HG03378 (cell line): Measurements from ENCODE around the gene HNF1A.

ENCODE experiments used
- ATAC-seq: cut with Tn5 transposase; IDR thresholded peaks from one replicate; pipeline ENCODE4 v1.9.1; 2021; ENCODE audit warnings: mild to moderate bottlenecking, moderate library complexity; ENCODE audit not compliant: unreplicated experiment

Gene HNF1A

DNA sequence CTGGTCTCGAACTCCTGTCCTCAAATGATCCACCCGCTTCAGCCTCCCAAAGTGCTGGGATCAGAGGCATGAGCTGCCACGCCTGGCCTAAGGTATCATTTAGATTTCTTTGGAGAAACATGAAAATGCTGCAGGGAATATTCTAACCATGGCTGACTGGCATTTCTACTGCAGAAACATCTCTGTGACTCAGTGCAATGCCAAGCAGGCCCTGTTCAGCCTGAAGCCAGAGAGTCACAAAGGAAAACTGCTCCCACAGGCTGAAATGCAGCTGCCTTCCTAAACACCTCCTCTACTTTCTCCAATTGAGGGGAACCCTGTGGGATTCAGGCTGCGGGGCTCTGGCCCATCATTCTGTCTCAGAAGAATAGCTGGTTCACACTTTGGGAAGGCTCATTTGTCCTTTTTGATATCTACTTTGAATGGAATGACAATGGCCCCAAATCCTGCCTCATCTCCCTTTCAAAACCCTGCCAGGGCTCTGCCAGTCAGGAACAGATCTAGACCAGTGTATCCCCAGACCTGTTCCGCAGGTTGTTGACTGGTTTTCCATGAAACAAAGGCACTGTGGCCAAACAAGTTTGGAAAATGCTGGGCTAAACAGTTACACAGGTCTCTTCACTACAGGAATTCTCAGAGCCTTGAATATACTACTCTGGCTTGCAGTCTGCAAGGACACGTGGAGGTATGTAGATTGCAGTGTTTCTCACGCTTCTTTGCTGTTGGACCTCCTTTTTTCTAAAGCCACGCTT, 30.2 kb downstream of the HNF1A start:
- ATAC-seq = no peak

DNA sequence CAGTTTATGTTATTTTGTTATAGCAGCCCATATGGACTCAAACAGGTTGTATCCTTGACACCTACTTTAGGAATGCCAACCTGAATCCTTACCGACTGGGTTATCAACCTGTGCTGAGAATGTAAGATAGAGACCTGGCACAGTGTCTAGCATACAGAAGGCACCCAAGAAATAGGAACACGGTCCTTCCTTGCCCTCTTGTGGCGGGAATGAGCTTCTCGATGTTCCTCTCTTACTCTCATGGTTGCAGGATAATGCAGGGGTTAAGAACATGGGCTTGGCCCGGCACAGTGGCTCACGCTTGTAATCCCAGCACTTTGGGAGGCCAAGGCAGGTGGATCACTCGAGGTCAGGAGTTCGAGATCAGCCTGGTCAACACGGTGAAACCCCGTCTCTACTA, 31.4 kb downstream of the HNF1A start:
- no peak for ATAC-seq

DNA sequence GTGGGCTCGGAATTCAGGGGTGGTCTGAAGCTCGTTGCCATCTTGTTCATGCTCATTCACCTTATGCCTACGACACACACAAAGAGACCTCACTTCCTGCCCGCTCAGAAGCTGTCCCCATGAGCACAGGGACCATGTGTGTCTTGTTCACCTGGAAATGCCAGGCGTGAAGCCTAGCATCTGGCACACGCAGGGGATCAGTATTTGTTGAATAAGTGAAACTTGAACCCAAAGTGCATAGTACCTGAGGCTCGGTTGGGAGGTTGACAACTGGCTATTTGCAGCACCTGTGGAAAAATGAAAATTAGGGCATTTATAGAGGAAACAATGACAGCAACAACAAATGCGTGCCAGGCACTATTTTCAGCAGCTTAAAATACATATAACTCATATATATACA, 32.5 kb downstream of the HNF1A start:
- no peak for ATAC-seq

DNA sequence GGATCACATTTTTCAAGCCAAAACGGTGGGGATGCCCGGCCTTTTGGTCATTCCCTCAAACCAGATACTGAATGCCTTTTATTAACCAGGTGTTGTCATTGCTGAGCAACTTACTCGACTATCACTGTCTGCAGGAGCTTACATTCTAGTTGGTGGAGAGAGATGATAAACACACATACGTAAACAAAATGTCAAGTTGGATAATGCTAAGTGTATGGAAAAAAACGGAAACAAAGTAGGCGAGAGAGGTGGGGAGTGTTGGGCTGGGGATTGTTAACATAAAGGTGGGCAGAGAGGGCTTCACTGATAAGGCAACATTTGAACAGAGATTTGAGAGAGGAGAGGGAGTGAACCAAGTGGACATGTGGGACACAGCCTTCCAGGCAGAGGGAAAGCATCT, 33.5 kb downstream of the HNF1A start:
- ATAC-seq = no peak

DNA sequence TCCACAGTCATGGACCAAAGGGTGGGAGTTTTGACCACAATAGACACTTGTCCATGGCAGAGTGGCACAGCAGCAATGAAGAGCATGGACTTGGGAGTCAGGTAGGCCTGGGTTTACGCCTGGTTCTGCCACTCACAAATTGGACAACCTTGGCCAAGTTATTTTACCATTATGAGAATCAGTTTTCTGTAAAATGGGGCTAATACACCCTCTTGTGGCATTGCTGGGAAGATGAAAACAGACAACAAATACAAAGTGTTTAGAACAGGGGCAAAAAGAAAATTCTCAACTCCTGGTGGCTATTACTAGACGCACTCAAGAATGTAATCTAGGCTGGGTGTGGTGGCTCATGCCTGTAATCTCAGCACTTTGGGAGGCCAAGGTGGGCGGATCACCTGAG, 35.4 kb downstream of the HNF1A start:
- ATAC-seq = no peak

DNA sequence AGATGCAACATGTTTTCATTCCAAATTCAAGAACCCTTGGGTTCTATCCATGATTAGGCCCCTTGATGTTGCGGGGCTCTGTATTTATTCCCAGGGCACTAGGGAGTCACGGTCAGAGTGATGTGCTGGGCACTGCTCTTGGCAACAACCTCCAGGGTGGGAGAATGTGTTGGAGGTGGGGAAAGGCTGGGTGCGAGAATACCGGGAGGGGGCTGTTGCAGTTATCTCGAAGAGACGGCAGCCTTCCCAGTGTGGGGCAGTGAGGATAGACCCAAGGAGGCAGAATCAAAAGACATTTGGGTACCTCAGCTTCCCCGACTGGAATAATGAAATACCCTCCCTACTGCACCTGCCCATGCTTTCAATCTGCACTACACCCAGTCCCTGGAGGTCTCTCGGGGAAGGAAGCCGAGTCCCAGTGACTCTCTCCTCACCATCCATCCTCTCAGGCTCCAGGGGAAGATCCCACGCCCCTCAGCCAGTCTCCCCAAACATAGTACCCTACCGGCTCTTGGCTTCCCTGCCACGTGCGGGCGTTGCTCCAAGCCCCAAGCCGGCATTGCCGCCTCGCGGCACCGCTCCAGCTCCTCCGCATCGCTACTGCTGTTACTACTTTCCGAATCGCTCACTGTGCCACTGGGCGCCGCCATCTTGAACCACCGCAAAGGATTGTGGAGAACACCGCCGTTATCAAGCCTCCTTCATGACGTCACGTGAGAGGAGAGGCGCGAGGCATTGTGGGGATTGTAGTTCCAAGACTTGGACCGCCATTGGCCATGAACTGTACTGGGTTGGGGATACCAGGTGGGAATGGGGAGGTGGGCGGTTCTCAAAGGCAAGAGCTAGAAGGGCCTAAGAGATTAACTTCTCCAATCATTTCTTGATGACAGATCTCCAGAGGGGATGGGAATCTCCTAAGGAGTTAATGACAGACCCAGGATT, 37.8 kb downstream of the HNF1A start, which contains the start of gene C12orf43:
TSS of gene C12orf43 (minus strand) at position 663 of the 942 bp plus-strand sequence. CDS start at position 650, 13 bp downstream.
- ATAC-seq = peak; percentile 91

DNA sequence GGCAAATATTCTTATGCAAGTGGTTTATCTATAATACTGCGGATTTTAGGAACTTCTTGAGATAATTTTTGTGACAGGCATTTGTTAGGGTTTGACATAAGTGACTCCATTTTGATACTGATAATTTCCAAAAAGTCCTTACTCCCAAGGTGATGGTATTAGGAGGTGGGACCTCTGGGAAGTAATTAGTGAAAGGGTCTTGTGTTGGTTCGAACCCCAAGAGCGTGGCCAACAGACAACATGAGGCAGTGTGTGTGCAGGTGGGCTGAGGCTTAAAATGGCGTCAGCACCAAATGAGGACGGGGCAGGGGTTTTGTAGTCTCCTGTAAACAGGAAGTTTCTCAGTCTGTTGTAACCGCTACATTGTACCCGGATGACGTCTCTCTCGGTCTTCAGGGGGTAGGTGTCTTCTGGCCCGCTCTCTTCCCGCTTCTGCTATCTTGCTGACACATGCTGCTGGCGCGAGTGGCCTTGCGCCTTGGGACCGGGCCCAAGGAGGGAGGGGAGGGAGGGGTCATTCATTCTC, 39.7 kb downstream of the HNF1A start:
- no peak for ATAC-seq

DNA sequence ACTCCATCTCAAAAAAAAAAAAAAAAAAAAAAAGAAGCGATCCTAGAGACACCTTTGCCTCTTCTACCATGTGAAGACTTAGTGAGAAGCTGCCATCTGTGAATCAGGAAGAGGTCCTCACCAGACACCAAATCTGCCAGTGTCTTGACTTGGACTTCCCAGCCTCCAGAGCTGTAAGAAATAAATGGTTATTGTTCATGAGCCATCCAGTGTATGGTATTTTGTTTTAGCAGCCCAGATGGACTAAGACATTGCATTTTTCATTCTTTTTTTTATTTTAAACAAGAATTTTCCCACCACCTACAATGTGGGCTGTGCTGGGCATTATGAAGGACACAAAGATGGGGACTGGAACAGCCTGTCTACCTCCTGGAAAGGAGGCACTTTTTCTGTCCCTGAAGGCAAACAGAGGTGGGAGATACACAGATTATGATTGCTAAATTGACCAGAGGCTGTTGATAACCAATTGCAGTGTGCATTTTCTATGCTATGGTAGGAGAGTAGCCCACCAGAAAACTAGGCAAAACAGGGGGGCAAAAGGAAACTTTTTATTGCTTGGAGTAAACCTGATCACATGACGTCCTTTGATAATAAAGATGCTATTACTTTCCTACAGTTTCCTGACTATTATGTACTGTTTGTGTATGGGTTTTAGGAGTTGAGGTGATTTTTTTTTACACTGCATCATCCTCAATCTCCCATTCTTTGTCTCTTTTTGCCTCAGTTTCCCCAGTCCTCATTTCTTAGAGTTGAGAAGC, 40.7 kb downstream of the HNF1A start:
- no peak for ATAC-seq

DNA sequence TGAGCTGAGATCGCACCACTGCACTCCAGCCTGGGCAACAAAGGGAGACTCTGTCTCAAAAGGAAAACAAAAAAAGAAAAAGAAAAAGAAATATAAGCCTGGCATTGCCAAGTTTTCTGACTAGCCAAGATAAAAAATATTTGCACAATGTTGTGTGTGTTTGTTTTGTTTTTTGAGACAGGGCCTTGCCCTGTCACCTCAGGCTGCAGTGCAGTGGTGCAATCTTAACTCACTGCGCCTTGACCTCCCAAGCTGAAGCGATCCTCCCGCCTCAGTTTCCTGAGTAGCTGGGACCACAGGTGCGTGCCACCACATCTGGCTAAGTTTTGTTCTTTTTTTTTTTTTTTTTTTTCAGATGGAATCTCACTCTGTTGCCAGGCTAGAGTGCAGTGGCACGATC, 43.4 kb downstream of the HNF1A start:
- no peak for ATAC-seq

DNA sequence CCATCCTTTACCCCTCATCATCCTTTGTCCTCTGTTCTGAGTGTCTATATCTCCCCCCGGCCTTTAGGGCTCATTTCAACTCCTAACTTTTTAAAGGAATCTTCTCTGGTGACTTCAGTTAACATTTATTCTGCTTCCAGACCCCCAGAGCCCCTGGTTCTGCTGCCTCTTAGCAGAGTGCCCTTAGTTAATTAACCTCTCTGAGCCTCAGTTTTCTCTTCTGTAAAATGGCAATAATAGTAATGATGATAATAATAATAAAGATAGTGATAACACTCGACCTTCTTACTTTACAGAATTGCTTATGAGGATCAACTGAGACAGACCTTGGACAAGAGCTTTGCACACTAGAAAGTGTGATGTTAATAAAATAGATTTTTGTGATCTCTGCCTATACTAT, 44.4 kb downstream of the HNF1A start:
- no peak for ATAC-seq

DNA sequence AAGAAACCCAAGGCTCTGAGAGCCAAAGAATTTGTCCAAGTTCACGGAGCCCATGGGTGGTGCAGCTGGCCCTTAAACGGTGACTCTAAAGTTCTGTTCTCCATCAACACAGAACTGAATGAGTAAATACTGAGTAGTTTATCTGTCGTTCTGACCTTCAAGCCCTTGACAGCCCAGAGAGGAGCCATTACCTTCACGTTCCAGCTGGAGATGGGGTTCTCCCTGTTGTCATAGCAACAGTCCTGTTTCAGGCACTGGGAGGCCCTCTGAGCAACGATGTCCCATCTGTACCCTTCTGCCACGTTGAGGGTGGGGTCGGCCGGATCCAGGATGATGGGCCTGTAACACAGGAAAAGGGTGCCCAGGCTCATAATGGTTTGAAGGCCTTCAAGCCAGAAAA, 45.5 kb downstream of the HNF1A start:
- no peak for ATAC-seq

DNA sequence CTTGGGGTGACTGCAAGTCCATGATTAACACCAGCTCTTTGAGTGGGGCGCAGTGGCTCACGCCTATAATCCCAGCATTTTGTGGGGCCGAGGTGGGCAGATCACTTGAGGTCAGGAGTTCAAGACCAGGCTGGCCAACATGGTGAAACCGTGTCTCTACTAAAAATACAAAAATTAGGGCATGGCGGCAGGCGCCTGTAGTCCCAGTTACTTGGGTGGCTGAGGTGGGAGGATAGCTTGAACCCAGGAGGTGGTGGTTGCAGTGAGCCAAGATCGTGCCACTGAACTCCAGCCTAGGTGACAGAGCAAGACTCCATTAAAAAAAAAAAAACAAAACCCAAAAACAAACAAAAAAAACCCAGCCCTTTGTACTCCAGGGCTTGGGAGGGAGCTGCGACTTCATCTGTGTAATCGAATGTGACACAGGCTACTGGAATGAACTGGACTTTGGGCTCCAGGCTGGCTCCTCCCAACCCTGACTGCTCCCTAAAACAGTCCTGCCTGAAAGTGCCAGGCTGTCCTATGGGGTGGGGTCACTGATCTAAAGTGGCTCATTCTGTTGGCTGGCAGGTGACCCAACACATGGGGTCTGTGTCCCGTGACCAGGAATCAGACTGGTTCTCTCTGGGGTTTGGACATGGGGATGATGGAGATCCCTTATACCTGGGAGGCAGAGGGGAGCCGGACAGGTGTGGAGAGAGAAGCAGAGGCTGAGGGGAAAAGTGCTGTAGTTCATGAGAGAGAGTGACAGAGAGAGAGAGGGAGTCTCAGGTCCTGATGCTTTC, 47.3 kb downstream of the HNF1A start:
- no peak for ATAC-seq

DNA sequence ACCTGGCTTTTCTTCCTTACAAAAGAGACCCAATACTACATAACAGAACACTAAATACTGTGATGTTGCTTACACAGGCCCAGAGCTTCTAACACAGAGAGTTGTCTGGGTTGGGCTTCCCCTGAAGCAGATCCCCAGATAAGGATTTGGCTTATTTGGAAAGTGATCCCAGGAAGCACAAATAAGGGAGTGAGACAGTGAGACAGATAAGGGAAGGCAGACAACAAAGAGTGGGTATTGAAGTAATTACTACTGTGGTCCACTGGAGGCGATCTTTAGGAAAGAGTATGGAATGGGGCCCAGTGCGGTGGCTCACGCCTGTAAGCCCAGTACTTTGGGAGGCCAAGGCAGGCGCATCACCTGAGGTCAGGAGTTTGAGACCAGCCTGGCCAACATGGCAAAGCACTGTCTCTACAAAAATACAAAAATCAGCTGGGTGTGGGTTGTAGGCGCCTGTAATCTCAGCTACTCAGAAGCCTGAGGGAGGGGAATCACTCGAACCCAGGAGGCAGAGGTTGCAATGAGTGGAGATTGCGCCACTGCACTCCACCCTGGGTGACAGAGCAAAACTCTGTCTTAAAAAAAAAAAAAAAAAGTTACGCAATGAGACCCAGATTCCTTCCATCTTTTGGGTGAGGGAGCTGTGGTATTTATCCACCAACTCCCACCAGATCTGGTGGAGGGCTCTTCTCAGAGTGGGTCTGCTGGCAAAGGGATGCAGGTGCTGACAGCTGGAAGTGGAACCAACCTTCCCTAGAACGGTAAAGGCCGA, 48.1 kb downstream of the HNF1A start:
- no peak for ATAC-seq

DNA sequence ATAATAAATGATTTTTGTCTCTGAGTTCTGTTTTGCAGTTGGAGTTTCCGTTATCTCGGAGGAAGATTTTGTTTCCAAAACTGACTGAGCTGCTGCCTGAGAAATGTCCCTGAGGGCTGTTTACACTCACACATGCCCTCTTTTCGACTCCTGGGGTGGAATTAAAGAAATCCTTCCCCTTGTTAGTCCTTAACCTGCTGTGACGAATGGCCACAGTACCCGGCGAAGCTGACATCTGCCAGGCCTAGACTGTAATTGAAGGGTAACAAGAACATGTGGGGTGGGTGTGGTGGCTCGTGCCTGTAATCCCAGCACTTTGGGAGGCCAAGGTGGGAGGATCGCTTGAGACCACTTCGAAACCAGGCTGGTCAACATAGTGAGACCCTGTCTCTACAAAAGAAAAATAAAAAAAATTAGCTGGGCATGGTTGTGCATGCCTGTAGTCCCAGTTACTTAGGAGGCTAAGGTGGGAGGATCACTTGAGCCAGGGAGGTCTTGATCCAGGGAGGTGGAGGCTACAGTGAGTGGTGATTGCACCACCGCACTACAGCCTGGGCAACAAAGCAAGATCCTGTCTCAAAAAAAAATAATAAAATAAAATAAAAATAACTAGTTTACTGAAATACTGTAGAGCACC, 52.4 kb downstream of the HNF1A start:
- ATAC-seq = no peak

DNA sequence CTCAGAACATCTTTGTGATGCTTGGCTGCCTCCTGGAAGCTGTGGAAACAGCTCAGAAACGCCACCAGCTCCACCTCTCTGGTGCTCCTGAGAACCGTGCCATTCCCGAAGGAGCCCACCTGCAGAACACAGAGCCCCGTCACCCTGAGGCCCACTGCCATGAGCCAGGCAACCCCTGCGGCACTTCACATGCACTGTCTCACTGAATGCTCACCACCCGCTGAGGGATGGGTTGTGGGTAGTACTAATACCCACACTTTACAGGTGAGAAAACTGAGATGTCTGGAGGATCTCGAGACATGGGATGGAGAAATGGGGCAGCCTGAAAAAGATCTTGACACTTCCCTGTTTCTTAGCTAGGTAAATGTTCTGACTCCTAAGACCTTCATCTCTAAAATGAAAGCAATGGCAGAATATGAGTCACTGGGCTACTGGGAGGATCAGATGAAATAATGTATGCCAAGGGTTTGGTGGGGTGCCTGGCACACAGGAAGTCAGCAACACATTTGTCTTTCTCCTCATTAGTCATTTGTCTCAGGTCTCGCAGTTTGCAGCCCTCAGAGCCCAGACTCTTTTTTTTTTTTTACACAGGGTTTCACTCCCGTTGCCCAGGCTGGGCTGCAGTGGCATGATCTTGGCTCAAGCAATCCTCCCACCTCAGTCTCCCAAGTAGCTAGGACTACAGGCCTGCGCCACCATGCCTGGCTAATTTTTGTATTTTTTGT, 55.4 kb downstream of the HNF1A start:
- ATAC-seq = no peak

DNA sequence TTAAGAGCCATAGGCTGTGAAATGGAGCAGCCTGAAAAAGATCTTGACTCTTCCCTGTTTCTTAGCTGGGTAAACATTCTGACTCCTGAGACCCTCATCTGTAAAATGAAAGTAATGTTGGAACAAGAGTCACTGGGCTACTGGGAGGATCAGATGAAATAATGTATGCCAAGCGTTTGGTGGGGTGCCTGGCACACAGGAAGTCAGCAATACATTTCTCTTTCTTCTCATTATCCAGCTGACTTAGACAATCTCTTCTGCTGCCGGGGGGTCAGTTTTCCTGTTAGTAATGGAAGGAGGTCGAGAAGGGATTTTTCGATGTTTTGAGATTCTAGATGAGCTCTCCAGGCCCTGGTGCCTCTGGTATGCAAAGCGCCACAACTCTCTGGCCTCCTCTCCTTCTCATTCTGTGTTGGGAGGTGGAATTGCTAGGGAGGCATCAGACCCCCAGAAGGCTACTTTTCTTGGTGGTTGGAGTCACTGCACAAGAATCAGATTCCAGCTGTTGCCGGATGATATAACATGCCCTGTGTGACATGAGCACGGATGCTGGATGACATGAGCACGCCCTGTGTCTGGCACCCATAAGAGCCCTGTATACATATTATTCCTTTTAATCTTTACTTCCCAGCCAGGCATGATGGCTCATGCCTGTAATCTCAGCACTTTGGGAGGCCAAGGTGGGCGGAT, 56.4 kb downstream of the HNF1A start:
- no peak for ATAC-seq

DNA sequence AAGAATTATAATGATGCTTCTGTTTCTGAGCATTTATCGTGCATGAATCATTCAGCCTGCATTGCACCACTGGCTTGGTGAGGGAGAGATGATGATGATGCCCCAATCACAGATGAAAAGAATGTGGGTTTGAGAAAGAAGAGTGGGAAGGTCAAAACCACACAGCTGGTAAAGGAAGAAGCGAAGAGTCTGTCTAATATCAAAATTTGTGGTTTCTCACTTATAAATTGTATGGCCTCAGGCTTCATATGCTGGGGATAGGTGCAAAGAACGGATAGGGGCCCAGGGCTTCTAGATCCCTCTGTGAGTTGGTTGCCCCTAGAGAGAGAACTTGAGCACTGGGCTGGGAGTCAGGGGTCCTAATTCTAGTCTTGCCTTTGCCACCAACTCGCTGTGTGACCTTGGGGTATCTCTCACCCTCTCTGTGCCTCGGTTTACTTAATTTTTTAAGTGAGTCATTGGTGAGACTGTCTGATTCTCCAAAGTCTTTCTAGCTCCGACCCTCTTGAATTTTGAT, 58.5 kb downstream of the HNF1A start:
- no peak for ATAC-seq
